GM12892 (cell line): ENCODE results near the gene FHAD1.

Experiments used
- POLR2A ChIP-seq: IDR thresholded peaks from 2 replicates; pipeline ENCODE4 v1.6.1; 2011; ENCODE audit warnings: low read depth, low read length, control low read depth
- POLR2AphosphoS5 ChIP-seq: IDR thresholded peaks from 2 replicates; pipeline ENCODE4 v1.6.1; 2011; ENCODE audit warnings: low read depth, low read length, control low read depth
- TAF1 ChIP-seq: IDR thresholded peaks from 2 replicates; pipeline ENCODE4 v1.6.1; 2011; ENCODE audit warnings: low read depth, mild to moderate bottlenecking, control low read depth, low read length, borderline replicate concordance

DNA sequence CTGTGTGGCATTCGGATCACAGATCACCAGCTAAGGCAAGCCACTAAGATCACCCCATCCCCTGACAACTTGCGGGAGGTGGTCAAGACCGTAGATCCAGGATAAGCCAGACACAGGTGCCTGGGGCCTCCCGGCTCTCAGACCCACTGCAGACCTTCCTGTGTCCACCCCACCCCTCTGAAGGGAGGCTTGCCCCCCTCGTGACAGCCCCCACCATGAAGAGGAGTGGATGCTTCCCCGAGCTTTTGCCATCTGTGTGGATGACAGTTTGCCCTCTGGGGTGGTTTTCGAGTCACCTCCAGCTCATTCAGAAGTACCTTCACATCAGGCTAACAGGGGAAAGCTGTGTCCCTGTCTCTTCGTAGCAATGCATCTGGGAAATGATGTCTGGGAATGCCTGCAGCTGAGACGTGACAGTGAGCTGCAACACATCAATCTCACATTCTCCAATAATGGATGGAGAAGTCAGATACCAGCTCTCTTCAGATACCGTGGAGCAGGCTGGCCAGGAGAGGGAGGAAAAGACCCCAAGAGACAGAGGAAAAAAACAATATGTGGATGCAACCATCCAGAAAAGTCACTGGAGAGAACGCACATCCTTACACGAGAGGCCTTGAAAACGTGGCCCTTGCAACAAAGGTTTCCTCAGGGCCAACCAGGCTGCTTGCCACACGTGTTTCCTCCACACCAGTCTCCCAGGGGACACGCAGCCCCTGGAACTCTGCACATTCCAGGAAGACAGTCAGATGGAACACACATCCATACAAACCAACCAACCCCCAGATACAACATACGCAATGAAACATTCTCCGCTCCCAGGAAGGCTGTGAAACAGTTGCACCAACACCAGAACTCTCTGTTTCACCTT, 20.4 kb upstream of the FHAD1 start:
- TF ChIP-seq POLR2AphosphoS5 = no peak
- TF ChIP-seq POLR2A = no peak
- TF ChIP-seq TAF1 = no peak
